Activated CD8-positive, alpha-beta memory T cell treated with anti-CD3 and anti-CD28 coated beads, Interleukin-2, amount 50 U/mL, for 24 hours (primary cell): Measurements from ENCODE around the gene MTMR6.

Experiments used
- DNase-seq: peaks from one replicate; pipeline ENCODE4 v3.0.0-alpha.2; 2020; ENCODE audit errors: extremely low read depth

The MTMR6 gene

GRCh38 chr13:25217023-25217885 lies 70.0 kb downstream of the MTMR6 start:
- DNase-seq = no peak

DNA sequence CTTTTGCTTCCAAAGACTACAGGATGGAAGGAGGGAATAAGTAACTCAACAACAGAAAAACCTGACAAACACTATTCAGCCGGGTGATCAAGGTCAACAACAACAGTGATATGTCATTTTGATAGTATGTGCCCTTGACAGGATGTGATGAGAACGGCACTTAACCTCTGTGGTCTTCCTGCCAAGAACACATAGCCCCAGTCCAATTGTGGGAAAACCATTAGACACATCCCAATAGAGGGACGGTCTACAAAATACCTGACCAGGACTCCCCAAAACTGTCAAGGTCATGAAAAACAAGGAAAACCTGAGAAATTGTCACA lies 72.1 kb downstream of the MTMR6 start:
- DNase-seq = no peak

DNA sequence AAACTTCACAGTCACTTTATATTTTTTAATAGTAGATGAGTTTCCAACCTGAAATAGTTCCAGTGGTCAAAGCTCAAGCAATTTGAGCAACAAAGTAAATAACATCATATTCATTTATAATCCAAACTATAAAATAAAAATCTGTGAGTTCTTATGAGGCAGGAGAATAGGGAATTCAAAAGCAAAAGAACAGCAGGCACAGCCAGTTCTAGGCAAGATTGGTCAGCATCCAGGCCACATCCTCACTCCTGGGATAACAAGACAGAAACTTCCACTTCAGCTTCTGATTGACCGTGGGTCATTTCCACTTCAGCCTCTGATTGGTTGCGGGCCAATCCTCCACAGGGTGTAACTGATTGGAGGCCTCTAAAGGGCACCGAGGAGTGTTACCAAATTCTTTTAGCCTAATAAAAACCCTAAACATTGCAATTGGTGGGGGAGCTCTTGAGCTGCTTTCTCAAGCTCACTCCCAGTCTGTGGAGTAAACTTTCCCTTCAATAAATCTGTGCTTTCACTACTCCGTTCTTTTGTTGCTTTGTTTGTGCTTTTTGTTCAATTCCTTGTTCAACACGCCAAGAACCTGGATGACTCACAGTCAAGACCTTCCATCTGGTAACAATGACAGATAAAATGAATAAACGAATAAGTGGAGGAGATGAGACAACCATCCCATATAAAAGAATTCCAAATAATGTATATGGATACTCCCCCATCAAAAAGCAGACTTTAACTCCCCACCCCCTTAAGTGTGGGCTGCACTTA lies 72.6 kb downstream of the MTMR6 start:
- no peak for DNase-seq

DNA sequence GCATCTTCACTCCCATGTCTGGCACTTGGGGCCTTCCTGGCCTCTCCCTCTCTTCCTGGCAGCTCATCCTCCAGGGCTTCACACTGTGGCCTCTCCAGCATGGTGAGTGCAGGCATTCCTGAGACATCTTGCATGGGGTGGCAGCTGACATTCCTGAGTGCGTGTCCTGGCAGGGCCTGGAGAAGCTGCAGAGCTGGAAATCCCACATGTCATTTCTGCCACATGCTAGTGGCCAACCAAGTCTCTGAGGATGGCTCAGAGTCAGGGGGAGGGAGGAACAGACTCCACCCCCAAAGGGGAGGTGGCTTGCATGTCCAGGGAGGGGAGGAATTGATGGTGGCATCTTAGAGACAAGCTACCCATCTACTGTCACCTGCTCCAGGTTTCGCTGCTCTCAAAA lies 73.6 kb downstream of the MTMR6 start:
- DNase-seq = no peak

DNA sequence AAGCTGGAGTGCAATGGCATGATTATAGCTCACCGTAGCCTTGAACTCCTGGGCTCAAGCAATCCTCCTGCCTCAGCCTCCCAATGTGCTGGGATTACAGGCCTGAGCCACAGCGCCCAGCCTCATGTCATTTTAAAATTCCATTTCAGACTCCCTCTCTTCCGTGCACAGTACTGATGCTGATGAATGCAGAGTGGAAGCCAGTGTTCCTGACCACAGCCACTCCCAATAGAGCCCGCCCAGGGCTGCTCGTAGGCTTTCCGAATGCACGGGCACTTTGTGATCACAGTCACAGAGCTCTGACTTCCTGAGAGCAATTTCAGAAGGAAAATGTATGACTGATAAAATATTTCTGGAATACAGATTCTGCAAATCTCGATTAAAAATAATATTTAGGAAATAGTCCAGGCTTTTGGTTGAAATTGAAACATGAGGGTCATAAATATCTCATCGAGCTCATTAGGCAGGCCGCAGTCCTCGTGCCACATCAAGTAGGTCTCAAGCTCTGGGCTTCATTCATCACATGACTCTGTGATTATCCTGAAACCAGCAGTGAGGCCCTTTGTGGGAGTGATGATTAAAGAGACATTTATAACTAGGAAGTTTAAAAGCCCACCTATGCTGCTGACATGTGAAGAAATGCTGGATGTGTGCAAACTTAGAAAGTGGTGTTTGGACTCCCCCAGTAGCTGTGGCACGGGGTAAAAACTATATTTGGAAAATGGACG lies 76.3 kb downstream of the MTMR6 start:
- no peak for DNase-seq

GRCh38 chr13:25207291-25207810 lies 79.9 kb downstream of the MTMR6 start:
- DNase-seq = no peak

DNA sequence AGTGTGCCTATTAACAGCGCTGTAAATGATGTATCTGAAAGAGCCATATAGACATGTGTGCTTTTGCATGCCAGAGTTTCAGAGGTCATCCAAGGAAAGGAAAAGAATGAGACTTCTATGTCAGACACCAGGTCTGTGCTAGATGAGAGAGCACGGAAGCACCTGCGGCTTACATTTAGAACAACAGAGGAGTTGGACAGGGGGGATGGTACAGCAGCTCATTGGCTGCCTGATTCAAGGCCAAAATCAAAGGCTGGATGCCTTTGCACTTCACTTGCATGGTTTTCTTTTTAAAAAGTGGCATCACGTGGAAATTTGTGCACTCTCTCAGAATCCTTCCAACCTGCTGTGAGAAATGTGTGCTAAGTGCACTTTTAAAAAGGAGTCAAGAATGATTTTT lies 82.4 kb downstream of the MTMR6 start:
- DNase-seq = no peak

DNA sequence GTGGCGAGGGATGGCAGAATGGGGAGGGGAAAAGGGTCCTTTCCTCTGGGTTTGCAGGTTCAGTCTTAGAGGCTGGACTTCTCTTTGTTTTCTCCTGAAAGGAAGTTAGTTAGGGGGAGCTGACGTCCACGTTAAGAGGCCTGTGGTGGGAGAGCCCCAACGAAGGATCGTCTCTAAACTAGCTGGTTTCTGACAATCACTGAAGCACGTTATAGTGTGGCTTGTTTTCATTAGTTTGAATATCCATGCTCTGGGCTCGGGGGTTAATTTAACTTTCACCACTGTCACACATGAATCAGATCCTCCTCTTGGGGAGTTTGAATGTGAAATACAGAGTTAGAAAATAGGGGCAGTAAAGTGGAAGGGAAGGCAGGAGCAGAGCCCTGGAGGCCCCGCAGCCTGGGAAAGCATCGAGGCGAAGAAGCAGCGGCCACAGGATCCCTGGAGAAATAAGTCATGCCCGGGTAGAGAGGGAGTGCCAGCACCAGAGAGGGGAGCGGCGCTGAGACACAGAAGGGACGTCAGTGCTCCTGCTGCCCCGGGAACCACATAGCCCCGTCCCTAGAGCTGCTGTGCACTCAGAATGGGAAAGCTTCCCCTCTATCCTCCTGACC lies 84.1 kb downstream of the MTMR6 start:
- no peak for DNase-seq

GRCh38 chr13:25200783-25201182 lies 86.5 kb downstream of the MTMR6 start:
- DNase-seq = no peak

DNA sequence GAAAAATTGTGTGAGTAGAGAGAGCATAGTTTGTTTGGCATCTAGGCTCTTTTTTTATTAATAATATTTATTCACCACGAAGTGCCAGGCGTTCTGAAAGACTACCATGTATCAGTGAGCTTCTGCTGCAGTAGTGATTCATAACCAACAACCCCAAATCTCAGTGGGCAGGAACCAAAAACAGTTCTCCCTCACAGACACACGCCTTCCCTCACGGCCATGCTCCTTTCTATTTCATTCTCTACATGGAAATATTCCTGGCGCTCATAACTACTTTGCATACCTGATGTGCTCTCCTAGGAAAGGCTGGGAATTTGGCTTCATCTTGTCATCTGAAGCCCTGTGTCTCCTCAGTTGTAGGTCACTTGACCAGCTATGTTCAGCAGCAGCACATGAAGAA lies 88.6 kb downstream of the MTMR6 start:
- DNase-seq = no peak

GRCh38 chr13:25196971-25197370 lies 90.3 kb downstream of the MTMR6 start:
- no peak for DNase-seq
